ENCODE results near the gene TJP3.
"Not testable (repeated sequence)": the region's sequence is repeated elsewhere in the genome, so short reads cannot be mapped to it uniquely, and the experiment has no call there.

The TJP3 gene

GRCh38 chr19:3746371-3747056, 38.3 kb downstream of the TJP3 start:
- no peak for DNase-seq

GRCh38 chr19:3748965-3749364, 40.8 kb downstream of the TJP3 start:
- DNase-seq, result no peak

GRCh38 chr19:3750211-3750610, 42.0 kb downstream of the TJP3 start:
- DNase-seq, result no peak

GRCh38 chr19:3751236-3751635, 43.1 kb downstream of the TJP3 start:
- no peak for DNase-seq

- no peak for DNase-seq
These were observed 44.3 kb downstream of the TJP3 start for GRCh38 chr19:3752492-3752891.

GRCh38 chr19:3753631-3754410, 45.6 kb downstream of the TJP3 start:
- no peak for DNase-seq

GRCh38 chr19:3757705-3758104, 49.5 kb downstream of the TJP3 start:
- DNase-seq, result not testable (repeated sequence)

GRCh38 chr19:3758297-3758696, 50.1 kb downstream of the TJP3 start:
- DNase-seq, result not testable (repeated sequence)

GRCh38 chr19:3759482-3760254, 51.5 kb downstream of the TJP3 start:
- no peak for DNase-seq

- no peak for DNase-seq
These were observed 52.7 kb downstream of the TJP3 start for GRCh38 chr19:3760871-3761361.

GRCh38 chr19:3761382-3762129, 53.4 kb downstream of the TJP3 start, which contains the start of gene APBA3:
APBA3 (minus strand) TSS chr19:3761692; CDS start chr19:3760264, 1,428 bp downstream.
- peak; percentile 95 for DNase-seq

GRCh38 chr19:3762130-3762473, 53.9 kb downstream of the TJP3 start:
- DNase-seq, result no peak

GRCh38 chr19:3762501-3763459, 54.6 kb downstream of the TJP3 start, which contains the start of gene MRPL54:
MRPL54 (plus strand) TSS chr19:3762682; CDS start chr19:3762701, 19 bp downstream.
- DNase-seq, result peak; percentile 100

- DNase-seq, result no peak
These were observed 56.9 kb downstream of the TJP3 start for GRCh38 chr19:3765121-3765520.

GRCh38 chr19:3765757-3766156, 57.6 kb downstream of the TJP3 start:
- not testable (repeated sequence) for DNase-seq

GRCh38 chr19:3766520-3766919, 58.3 kb downstream of the TJP3 start:
- DNase-seq, result no peak

- DNase-seq, result no peak
These were observed 58.9 kb downstream of the TJP3 start for GRCh38 chr19:3767050-3767449.

GRCh38 chr19:3768015-3768747, 60.0 kb downstream of the TJP3 start:
- DNase-seq, result no peak

GRCh38 chr19:3768748-3769099, 60.5 kb downstream of the TJP3 start:
- no peak for DNase-seq

GRCh38 chr19:3769494-3769893, 61.3 kb downstream of the TJP3 start:
- DNase-seq, result no peak

All from eye (tissue), 1 donor.